Endothelial cell (in vitro differentiated cells): ENCODE measurements around the gene SGMS1. TPM values are rescaled to one million over a fixed set of nuclear protein-coding genes. Genes with fewer than 3 reads are reported as not detected.

ENCODE experiments used
- DNase-seq: peaks from one replicate; pipeline ENCODE4 v3.0.0; 2021; ENCODE audit warnings: low spot score
- H3K27ac Mint-ChIP-seq: one replicate; pipeline ENCODE4 v1.8.0; 2021; ENCODE audit warnings: mixed read lengths, inconsistent platforms; ENCODE audit not compliant: unreplicated experiment
- H3K27me3 Mint-ChIP-seq: one replicate; pipeline ENCODE4 v1.8.0; 2021; ENCODE audit warnings: mild to moderate bottlenecking, moderate library complexity, mixed read lengths, inconsistent platforms; ENCODE audit not compliant: unreplicated experiment
- H3K36me3 Mint-ChIP-seq: one replicate; pipeline ENCODE4 v1.8.0; 2021; ENCODE audit warnings: mild to moderate bottlenecking, low read depth, mixed read lengths, inconsistent platforms; ENCODE audit not compliant: unreplicated experiment
- H3K4me1 Mint-ChIP-seq: one replicate; pipeline ENCODE4 v1.8.0; 2021; ENCODE audit warnings: mild to moderate bottlenecking, mixed read lengths, inconsistent platforms; ENCODE audit not compliant: unreplicated experiment
- H3K4me3 Mint-ChIP-seq: one replicate; pipeline ENCODE4 v1.8.0; 2021; ENCODE audit warnings: mild to moderate bottlenecking, mixed read lengths, inconsistent platforms; ENCODE audit not compliant: unreplicated experiment
- H3K9me3 Mint-ChIP-seq: one replicate; pipeline ENCODE4 v1.8.0; 2021; ENCODE audit warnings: mixed read lengths, inconsistent platforms; ENCODE audit not compliant: unreplicated experiment
- total RNA-seq: library from RNA; stranded (reverse); fragmentation: NEBNext Ultra II Directional; extraction: Animal tissue kit (Norgen Biotek cat#: 25700); gene quantifications from one replicate; pipeline ENCODE4 v1.2.1, GENCODE V29; 2021; ENCODE audit not compliant: unreplicated experiment
- TF ChIP-seq, protein P1 (sequence below): fragments of 200-600 bp; sonication (generic); IDR thresholded peaks from one replicate; pipeline ENCODE4 v1.5.0; 2021; ENCODE audit warnings: antibody characterized with exemption; ENCODE audit not compliant: unreplicated experiment

SGMS1 gene
- total RNA-seq, 1 donor from 2014 or later: 12.4 TPM

DNA sequence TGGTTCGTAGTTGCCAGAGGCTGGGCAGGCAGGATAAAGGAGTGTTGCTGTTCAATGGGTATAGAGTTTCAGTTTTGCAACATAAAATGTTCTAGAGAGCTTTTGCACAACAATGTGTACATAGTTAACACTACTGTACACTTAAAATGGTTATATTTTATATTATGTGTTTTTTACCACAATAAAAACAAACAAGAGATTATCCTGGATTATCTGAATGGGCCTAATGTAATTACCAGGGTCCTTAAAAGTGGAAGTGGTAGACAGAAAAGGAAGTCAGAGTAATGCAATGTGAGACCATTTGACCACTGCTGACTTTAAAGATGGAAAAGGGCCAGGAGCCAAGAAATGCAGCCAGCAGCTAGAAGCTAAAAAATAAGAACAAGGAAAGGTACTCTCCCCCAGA is 159.7 kb downstream of the SGMS1 start:
- Mint-ChIP-seq H3K4me1 (peaks cover 6% of the 10 kb centered on the region), H3K4me3 (no peak overlapping the region), H3K36me3 (no peaks in the 10 kb centered on the region), H3K27ac (no peak overlapping the region), H3K9me3 (no peaks in the 10 kb centered on the region), H3K27me3 (no peaks in the 10 kb centered on the region)
- TF ChIP-seq, protein P1, sequence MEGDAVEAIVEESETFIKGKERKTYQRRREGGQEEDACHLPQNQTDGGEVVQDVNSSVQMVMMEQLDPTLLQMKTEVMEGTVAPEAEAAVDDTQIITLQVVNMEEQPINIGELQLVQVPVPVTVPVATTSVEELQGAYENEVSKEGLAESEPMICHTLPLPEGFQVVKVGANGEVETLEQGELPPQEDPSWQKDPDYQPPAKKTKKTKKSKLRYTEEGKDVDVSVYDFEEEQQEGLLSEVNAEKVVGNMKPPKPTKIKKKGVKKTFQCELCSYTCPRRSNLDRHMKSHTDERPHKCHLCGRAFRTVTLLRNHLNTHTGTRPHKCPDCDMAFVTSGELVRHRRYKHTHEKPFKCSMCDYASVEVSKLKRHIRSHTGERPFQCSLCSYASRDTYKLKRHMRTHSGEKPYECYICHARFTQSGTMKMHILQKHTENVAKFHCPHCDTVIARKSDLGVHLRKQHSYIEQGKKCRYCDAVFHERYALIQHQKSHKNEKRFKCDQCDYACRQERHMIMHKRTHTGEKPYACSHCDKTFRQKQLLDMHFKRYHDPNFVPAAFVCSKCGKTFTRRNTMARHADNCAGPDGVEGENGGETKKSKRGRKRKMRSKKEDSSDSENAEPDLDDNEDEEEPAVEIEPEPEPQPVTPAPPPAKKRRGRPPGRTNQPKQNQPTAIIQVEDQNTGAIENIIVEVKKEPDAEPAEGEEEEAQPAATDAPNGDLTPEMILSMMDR: no peak
- DNase-seq: no peak

DNA sequence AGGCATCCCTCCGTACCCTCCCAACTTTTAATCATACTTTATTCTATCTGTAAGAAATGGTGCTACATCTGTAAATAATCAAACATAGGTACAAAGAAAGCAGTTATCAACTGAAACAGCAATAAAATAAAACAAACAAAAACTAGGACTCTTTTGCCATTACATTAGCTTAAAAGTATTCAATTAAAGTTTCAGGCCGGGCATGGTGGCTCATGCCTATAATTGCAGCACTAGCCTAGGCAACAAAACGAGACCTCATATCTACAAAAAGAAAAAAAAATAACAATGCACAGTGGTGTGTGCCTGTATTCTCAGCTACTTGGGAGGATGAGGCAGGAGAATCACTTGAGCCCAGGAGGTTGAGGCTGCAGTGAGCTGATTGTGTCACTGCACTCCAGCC is 161.9 kb downstream of the SGMS1 start:
- H3K27ac Mint-ChIP-seq: no peak overlapping the region
- H3K27me3 Mint-ChIP-seq: no peaks in the 10 kb centered on the region
- H3K4me3 Mint-ChIP-seq: no peak overlapping the region
- no peaks in the 10 kb centered on the region for H3K9me3 Mint-ChIP-seq
- H3K36me3 Mint-ChIP-seq: no peaks in the 10 kb centered on the region
- peaks cover 6% of the 10 kb centered on the region for H3K4me1 Mint-ChIP-seq
- TF ChIP-seq, protein P1: no peak
- no peak for DNase-seq

DNA sequence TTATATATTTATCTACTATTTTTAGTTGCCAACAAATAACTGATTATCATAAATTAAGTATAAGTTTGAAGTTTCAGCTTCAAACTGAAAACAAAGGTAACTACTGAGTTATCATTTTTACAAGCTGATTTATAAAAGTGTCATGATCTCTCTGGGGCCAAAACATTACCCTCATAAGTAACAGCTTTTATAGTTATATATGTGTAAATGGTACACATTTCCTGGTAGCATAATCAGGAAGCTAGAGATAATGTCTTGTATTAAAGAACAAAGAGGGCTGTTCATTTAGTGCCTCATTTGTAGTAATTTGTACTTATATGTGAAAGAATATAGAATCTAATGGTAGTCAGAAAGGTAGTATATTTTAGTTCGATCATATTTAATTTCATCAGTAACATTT is 162.6 kb downstream of the SGMS1 start:
- H3K4me3 Mint-ChIP-seq: no peak overlapping the region
- TF ChIP-seq, protein P1: no peak
- H3K9me3 Mint-ChIP-seq: no peaks in the 10 kb centered on the region
- no peak overlapping the region for H3K27ac Mint-ChIP-seq
- no peaks in the 10 kb centered on the region for H3K27me3 Mint-ChIP-seq
- no peak for DNase-seq
- peaks cover 3% of the 10 kb centered on the region for H3K4me1 Mint-ChIP-seq
- no peaks in the 10 kb centered on the region for H3K36me3 Mint-ChIP-seq

DNA sequence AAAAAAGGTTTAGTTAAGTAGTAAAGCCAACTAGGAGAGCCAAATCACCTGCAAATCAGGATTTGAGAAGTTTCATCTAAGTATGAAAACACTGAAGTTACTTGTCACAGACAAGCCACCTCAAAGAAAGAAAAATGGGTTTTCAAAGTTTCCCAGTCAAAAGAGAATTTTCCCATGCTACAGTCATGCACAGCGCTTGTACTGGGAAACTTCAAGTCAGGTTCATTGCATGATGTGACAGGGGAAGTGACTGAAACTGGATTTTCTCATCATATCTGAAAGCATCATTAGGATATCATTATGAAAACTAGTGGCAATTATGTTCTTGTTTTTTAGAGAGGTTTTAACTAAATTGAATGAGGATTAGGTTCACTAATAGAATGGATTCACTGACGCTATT is 167.0 kb downstream of the SGMS1 start:
- Mint-ChIP-seq H3K27me3 (no peaks in the 10 kb centered on the region), H3K27ac (no peak overlapping the region), H3K9me3 (no peaks in the 10 kb centered on the region), H3K4me1 (no peaks in the 10 kb centered on the region), H3K4me3 (no peak overlapping the region), H3K36me3 (no peaks in the 10 kb centered on the region)
- no peak for DNase-seq
- TF ChIP-seq, protein P1: no peak

DNA sequence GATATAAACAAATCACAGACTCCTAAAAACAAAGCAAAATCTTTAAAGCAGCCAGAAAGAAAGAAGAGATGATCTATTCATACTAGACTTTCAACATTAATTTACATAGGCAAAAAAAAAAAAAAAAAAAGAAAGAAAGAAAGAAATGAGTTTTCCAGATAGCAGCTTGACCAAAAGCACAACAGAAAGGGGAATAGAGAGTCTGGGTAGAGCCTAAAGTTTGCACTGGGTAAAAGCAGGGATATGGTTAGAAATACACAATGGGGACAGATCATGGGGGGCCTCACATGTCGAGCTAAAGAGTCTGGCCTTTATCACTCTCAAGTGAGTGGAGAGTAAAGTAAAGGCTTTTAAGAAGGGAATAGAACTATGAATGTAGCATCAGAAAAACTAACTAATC is 169.8 kb downstream of the SGMS1 start:
- H3K27ac Mint-ChIP-seq: no peak overlapping the region

More for the DNA sequence above, 169.8 kb downstream of the SGMS1 start:
- no peaks in the 10 kb centered on the region for H3K9me3 Mint-ChIP-seq
- DNase-seq: no peak
- no peak overlapping the region for H3K4me3 Mint-ChIP-seq
- TF ChIP-seq, protein P1: no peak
- H3K27me3 Mint-ChIP-seq: no peaks in the 10 kb centered on the region
- H3K4me1 Mint-ChIP-seq: no peaks in the 10 kb centered on the region
- no peaks in the 10 kb centered on the region for H3K36me3 Mint-ChIP-seq
